Ectodermal cell (in vitro differentiated cells): ENCODE data around the gene GRID2IP. TPM values are rescaled to one million over a fixed set of nuclear protein-coding genes. Genes with fewer than 3 reads are reported as not detected.
A peak's percentile ranks its signal among the peaks of the same experiment; 100 is the strongest.
"Not testable (repeated sequence)": the region's sequence is repeated elsewhere in the genome, so short reads cannot be mapped to it uniquely, and the experiment has no call there.

Experiments used
- H3K27ac ChIP-seq: 2 replicates; pipeline ENCODE4 v1.7.0; 2013; ENCODE audit warnings: mild to moderate bottlenecking, low read depth, low read length; ENCODE audit not compliant: insufficient read depth, poor library complexity, severe bottlenecking
- H3K27me3 ChIP-seq: 2 replicates; pipeline ENCODE4 v1.7.0; 2013; ENCODE audit warnings: mild to moderate bottlenecking, low read length; ENCODE audit not compliant: insufficient read depth, control insufficient read depth, poor library complexity, severe bottlenecking
- H3K36me3 ChIP-seq: one replicate; pipeline ENCODE4 v1.7.0; 2013; ENCODE audit warnings: low read length; ENCODE audit not compliant: control insufficient read depth, insufficient read depth
- H3K4me1 ChIP-seq: one replicate; pipeline ENCODE4 v1.7.0; 2013; ENCODE audit warnings: low read length; ENCODE audit not compliant: control insufficient read depth, insufficient read depth
- H3K4me3 ChIP-seq: 2 replicates; pipeline ENCODE4 v1.7.0; 2013; ENCODE audit warnings: low read depth, low read length, control low read depth; ENCODE audit not compliant: insufficient read depth
- H3K9me3 ChIP-seq: 2 replicates; pipeline ENCODE4 v1.7.0; 2013; ENCODE audit warnings: mild to moderate bottlenecking, low read length, moderate library complexity; ENCODE audit not compliant: control insufficient read depth
- WGBS, 2 experiments: methylation state at CpG; one replicate each; pipeline ENCODE4 v1.1.7; 2013; ENCODE audit warnings: missing lambda C conversion rate in 2 of 2; 5-methylcytosine and 5-hydroxymethylcytosine counted together
- polyA plus RNA-seq, 4 experiments: library from polyadenylated mRNA; stranded (reverse); fragments of 50-300 nt; gene quantifications; one replicate each; pipeline ENCODE4 v1.2.3, GENCODE V29; 2013

Gene GRID2IP
- polyA plus RNA-seq (2013, experiment 1 of 4): 0.17 TPM
- 0.23 TPM for polyA plus RNA-seq (2013, experiment 2 of 4)
- polyA plus RNA-seq (2013, experiment 3 of 4): 0.32 TPM
- polyA plus RNA-seq (2013, experiment 4 of 4): 0.20 TPM

- Histone ChIP-seq H3K4me1 (no peaks in the 10 kb centered on the region), H3K4me3 (no peak within 1 kb of the TSS), H3K36me3 (no peaks in the 10 kb centered on the region), H3K27ac (no peak within 1 kb of the TSS), H3K27me3 (no peaks in the 10 kb centered on the region), H3K9me3 (no peaks in the 10 kb centered on the region)
- 93 to 94% methylated on average over 46 of the region's 46 CpGs for WGBS, 2 experiments
Observed at GRCh38 chr7:6551016-6551511, at the start of gene GRID2IP. GRID2IP (minus strand) TSS chr7:6551461; CDS start chr7:6551436, 25 bp downstream.

DNA sequence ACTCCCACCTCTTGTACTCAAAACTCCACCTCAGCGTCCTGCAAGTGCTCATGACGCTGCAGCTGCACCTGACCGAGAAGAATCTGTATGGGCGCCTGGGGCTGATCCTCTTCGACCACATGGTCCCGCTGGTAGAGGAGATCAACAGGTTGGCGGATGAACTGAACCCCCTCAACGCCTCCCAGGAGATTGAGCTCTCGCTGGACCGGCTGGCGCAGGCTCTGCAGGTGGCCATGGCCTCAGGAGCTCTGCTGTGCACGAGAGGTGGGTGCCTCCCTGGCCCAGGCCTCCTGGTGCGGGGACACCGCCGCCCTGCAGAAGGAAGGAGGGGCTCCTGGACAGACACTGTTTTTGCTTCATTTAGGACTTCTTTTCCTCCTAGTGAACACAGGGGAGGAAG is 48.8 kb upstream of the GRID2IP start:
- no peaks in the 10 kb centered on the region for H3K4me1 ChIP-seq
- H3K27me3 ChIP-seq: no peaks in the 10 kb centered on the region
- no peaks in the 10 kb centered on the region for H3K9me3 ChIP-seq
- no peak overlapping the region for H3K27ac ChIP-seq
- H3K36me3 ChIP-seq: peaks cover 36% of the 10 kb centered on the region
- no peak overlapping the region for H3K4me3 ChIP-seq
- 95 to 97% methylated on average over 15 of the region's 15 CpGs for WGBS, 2 experiments

- H3K4me1 ChIP-seq: no peaks in the 10 kb centered on the region
- peak overlapping the region; percentile 83 for H3K4me3 ChIP-seq
- 19 to 22% methylated on average over 10 of the region's 10 CpGs for WGBS, 2 experiments
- peaks cover 27% of the 10 kb centered on the region for H3K36me3 ChIP-seq
- no peaks in the 10 kb centered on the region for H3K9me3 ChIP-seq
- H3K27me3 ChIP-seq: no peaks in the 10 kb centered on the region
- H3K27ac ChIP-seq: no peak overlapping the region
Observed at GRCh38 chr7:6590645-6591110, 39.4 kb upstream of the GRID2IP start.

GRCh38 chr7:6589829-6590644 is 38.8 kb upstream of the GRID2IP start, which contains the start of gene INTS15:
INTS15 (plus strand) TSS chr7:6590021; CDS start chr7:6590284, 263 bp downstream.
- no peaks in the 10 kb centered on the region for H3K4me1 ChIP-seq
- no peaks in the 10 kb centered on the region for H3K9me3 ChIP-seq
- WGBS, 2 experiments: 0% methylated on average over 107 of the region's 107 CpGs
- peaks cover 30% of the 10 kb centered on the region for H3K36me3 ChIP-seq
- peak within 1 kb of the TSS; percentile 83 for H3K4me3 ChIP-seq
- H3K27ac ChIP-seq: peak within 1 kb of the TSS; percentile 56
- no peaks in the 10 kb centered on the region for H3K27me3 ChIP-seq

- 52 to 55% methylated on average over 22 of the region's 22 CpGs for WGBS, 2 experiments
- Histone ChIP-seq H3K27me3 (no peaks in the 10 kb centered on the region), H3K27ac (no peak overlapping the region), H3K9me3 (no peaks in the 10 kb centered on the region), H3K4me3 (no peak overlapping the region), H3K4me1 (no peaks in the 10 kb centered on the region), H3K36me3 (peaks cover 31% of the 10 kb centered on the region)
Observed at GRCh38 chr7:6589151-6589828, 38.0 kb upstream of the GRID2IP start.

DNA sequence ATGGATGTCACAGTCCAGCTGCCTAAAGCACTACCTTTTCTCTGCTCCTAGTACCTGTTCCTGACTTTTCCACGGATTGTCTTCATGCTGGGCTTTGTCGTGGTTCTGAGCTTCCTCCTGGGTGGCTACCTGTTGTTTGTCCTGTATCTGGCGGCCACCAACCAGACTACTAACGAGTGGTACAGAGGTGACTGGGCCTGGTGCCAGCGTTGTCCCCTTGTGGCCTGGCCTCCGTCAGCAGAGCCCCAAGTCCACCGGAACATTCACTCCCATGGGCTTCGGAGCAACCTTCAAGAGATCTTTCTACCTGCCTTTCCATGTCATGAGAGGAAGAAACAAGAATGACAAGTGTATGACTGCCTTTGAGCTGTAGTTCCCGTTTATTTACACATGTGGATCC is 37.3 kb upstream of the GRID2IP start:
- no peak overlapping the region for H3K27ac ChIP-seq
- 94 to 96% methylated on average over 9 of the region's 9 CpGs for WGBS, 2 experiments
- H3K36me3 ChIP-seq: peaks cover 26% of the 10 kb centered on the region
- no peaks in the 10 kb centered on the region for H3K9me3 ChIP-seq
- no peaks in the 10 kb centered on the region for H3K27me3 ChIP-seq
- no peaks in the 10 kb centered on the region for H3K4me1 ChIP-seq
- H3K4me3 ChIP-seq: no peak overlapping the region

GRCh38 chr7:6585746-6586432 is 34.6 kb upstream of the GRID2IP start:
- 92 to 93% methylated on average over 8 of the region's 8 CpGs for WGBS, 2 experiments
- not testable (repeated sequence) for H3K27me3 ChIP-seq, H3K4me3 ChIP-seq, H3K9me3 ChIP-seq, H3K27ac ChIP-seq, H3K4me1 ChIP-seq
- H3K36me3 ChIP-seq: peaks cover 41% of the 10 kb centered on the region

- no peak overlapping the region for H3K4me3 ChIP-seq
- 92 to 94% methylated on average over 4 of the region's 4 CpGs for WGBS, 2 experiments
- H3K4me1 ChIP-seq: no peaks in the 10 kb centered on the region
- no peaks in the 10 kb centered on the region for H3K9me3 ChIP-seq
- H3K36me3 ChIP-seq: peaks cover 29% of the 10 kb centered on the region
- H3K27me3 ChIP-seq: no peaks in the 10 kb centered on the region
- H3K27ac ChIP-seq: no peak overlapping the region
Observed at GRCh38 chr7:6579446-6579845, 28.2 kb upstream of the GRID2IP start.

DNA sequence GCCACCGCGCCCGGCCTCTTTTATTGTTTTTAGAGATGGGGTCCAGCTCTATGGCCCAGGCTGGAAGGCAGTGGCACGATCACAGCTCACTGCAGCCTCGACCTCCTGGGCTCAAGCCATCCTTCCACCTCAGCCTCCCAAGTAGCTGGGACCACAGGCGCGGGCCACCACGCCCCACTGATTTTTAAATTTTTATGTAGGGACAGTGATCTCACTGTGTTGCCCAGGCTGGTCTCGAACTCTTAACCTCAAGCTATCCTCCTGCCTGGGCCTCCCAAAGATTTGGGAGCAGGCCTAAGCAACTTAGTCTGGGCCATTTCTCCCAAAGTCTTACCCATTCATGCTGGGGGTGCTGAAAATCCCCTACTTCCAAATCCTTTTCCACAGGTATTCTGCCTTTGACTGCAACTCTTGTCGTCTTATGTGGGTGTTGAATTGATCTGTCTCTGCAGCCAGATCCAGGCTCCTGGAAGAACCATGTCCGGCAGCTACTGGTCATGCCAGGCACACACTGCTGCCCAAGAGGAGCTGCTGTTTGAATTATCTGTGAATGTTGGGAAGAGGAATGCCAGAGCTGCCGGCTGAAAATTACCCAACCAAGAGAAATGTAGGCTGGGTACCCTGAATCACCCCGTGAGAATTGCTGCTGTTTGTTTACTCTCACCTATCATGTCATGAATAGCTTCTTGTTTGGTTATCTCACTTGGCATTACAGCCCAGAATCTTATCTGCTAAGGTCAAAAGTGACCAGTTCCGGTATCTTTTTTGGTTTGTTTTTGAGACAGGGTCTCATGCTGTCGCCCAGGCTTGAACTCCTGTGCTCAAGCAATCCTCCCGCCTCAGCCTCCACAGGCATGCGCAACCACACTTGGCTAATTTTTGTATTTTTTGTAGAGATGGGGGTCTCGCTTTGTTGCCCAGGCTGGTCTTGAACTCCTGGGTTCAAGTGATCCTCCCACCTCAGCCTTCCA is 27.1 kb upstream of the GRID2IP start:
- no peaks in the 10 kb centered on the region for H3K9me3 ChIP-seq
- 90% methylated on average over 18 of the region's 18 CpGs for WGBS, 2 experiments
- peaks cover 23% of the 10 kb centered on the region for H3K36me3 ChIP-seq
- H3K27ac ChIP-seq: no peak overlapping the region
- H3K4me1 ChIP-seq: no peaks in the 10 kb centered on the region
- no peak overlapping the region for H3K4me3 ChIP-seq
- no peaks in the 10 kb centered on the region for H3K27me3 ChIP-seq
